ENCODE results near the gene LGR5. TPM values are rescaled to one million over a fixed set of nuclear protein-coding genes. Genes with fewer than 3 reads are reported as not detected.
A peak's percentile ranks its signal among the peaks of the same experiment; 100 is the strongest.

The LGR5 gene
- total and polyA plus RNA-seq, 2 donors (not counting 1 experiment from before 2014, with no cell fraction given) = not detected

DNA sequence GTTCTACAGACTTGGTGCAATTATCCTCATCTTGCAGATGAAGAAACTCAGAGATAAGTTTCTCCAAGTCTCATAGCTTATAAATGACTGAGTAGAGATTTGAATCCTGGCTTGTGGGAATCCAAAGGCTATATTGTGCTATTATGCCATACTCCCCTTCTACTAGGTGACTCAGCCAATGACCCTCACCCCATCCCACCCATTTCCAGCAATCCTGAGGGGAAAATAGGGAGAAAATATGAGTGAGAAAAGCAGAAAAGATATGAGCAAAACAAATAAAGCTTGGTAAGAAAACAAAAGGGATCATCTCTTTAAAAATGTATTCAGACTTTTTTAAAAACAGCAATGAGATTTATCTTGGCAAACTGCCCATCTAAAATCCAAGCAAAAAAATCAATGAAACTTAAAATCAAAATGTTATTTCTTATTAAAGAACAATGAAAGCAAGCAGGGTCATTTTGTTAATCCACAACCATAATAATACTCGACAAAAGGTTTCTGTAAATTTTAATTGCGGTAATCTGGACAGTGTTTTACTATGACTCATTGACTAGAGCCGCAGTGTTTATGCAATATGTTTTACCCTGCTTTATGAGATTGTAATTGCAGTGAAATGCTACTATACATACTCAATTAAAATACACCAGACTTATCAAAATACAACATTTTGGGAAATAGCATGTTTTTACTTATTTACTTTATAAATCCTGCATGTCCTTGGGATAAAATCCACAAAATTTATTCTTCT, 13.1 kb upstream of the LGR5 start:
- Histone ChIP-seq H3K27ac (ENCODE audit: insufficient read depth, low read length) (no peak overlapping the region), H3K9ac (ENCODE audit: insufficient read depth, low read length) (no peak overlapping the region), H3K4me3 (replicated peaks in 1 of 4; ENCODE audit: control extremely low read depth in 1 of 4, insufficient read depth in 1 of 4, low read depth in 3 of 4, low read length in 4 of 4) (no peak overlapping the region), H4K20me1 (ENCODE audit: control insufficient read depth, extremely low read depth, insufficient read depth, low read length) (no peaks in the 10 kb centered on the region), H3K4me2 (ENCODE audit: extremely low read depth, insufficient read depth, low read length) (no peak overlapping the region), H3K79me2 (ENCODE audit: control insufficient read depth, insufficient read depth, low read length) (no peaks in the 10 kb centered on the region), H3K36me3 (ENCODE audit: control insufficient read depth, insufficient read depth, low read length) (no peaks in the 10 kb centered on the region), H3K4me1 (ENCODE audit: control insufficient read depth, extremely low read depth, insufficient read depth, low read length) (no peaks in the 10 kb centered on the region), H3K9me3 (ENCODE audit: control insufficient read depth, insufficient read depth, low read depth, low read length) (no peaks in the 10 kb centered on the region), H3K27me3 (ENCODE audit: control insufficient read depth, insufficient read depth, low read length) (no peaks in the 10 kb centered on the region), H2AFZ (ENCODE audit: low read length) (no peak overlapping the region)
- TF ChIP-seq EZH2 (IDR thresholded peaks at IDR 0.05; ENCODE audit: low read length, missing control alignments) = no peak
- TF ChIP-seq, protein P1, sequence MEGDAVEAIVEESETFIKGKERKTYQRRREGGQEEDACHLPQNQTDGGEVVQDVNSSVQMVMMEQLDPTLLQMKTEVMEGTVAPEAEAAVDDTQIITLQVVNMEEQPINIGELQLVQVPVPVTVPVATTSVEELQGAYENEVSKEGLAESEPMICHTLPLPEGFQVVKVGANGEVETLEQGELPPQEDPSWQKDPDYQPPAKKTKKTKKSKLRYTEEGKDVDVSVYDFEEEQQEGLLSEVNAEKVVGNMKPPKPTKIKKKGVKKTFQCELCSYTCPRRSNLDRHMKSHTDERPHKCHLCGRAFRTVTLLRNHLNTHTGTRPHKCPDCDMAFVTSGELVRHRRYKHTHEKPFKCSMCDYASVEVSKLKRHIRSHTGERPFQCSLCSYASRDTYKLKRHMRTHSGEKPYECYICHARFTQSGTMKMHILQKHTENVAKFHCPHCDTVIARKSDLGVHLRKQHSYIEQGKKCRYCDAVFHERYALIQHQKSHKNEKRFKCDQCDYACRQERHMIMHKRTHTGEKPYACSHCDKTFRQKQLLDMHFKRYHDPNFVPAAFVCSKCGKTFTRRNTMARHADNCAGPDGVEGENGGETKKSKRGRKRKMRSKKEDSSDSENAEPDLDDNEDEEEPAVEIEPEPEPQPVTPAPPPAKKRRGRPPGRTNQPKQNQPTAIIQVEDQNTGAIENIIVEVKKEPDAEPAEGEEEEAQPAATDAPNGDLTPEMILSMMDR (conservative IDR thresholded peaks at IDR 0.05 in 1 of 2, IDR thresholded peaks at IDR 0.05 in 1 of 2; ENCODE audit: low read depth in 1 of 2, low read length in 2 of 2) = no peak
- DNase-seq (ENCODE audit: low read depth in 2 of 2) = peak; percentile 23 to 29

DNA sequence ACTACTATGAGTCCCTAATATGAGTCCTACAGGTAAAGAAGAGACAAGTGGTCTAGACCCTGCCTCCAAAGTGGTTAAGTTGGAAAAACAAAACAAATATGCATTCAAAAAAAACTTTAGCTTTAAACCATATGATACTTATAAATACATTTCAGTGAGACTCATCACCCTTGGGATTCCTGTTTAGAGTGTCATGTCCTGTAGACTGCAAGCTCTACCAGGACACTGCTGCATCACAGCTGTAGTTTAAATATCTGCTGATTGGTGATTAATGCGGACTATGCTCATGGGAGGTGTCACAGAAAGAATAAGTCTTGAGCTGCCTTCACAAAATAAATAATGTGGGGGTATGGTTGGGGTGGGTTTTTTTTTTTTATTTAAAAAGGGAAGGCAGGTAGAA, 8.8 kb upstream of the LGR5 start:
- H4K20me1 ChIP-seq (ENCODE audit: control insufficient read depth, extremely low read depth, insufficient read depth, low read length) = no peaks in the 10 kb centered on the region
- no peaks in the 10 kb centered on the region for H3K9me3 ChIP-seq (ENCODE audit: control insufficient read depth, insufficient read depth, low read depth, low read length)
- no peak for TF ChIP-seq EZH2 (IDR thresholded peaks at IDR 0.05; ENCODE audit: low read length, missing control alignments)
- TF ChIP-seq, protein P1 (conservative IDR thresholded peaks at IDR 0.05 in 1 of 2, IDR thresholded peaks at IDR 0.05 in 1 of 2; ENCODE audit: low read depth in 1 of 2, low read length in 2 of 2) = no peak
- H3K79me2 ChIP-seq (ENCODE audit: control insufficient read depth, insufficient read depth, low read length) = no peaks in the 10 kb centered on the region
- no peak overlapping the region for H2AFZ ChIP-seq (ENCODE audit: low read length)
- no peak overlapping the region for H3K4me3 ChIP-seq (replicated peaks in 1 of 4; ENCODE audit: control extremely low read depth in 1 of 4, insufficient read depth in 1 of 4, low read depth in 3 of 4, low read length in 4 of 4)
- H3K36me3 ChIP-seq (ENCODE audit: control insufficient read depth, insufficient read depth, low read length) = no peaks in the 10 kb centered on the region
- H3K27ac ChIP-seq (ENCODE audit: insufficient read depth, low read length) = no peak overlapping the region
- no peak overlapping the region for H3K4me2 ChIP-seq (ENCODE audit: extremely low read depth, insufficient read depth, low read length)
- H3K9ac ChIP-seq (ENCODE audit: insufficient read depth, low read length) = no peak overlapping the region
- H3K27me3 ChIP-seq (ENCODE audit: control insufficient read depth, insufficient read depth, low read length) = no peaks in the 10 kb centered on the region
- DNase-seq (ENCODE audit: low read depth in 2 of 2) = peak in 1 of 2 donors; percentile 4
- H3K4me1 ChIP-seq (ENCODE audit: control insufficient read depth, extremely low read depth, insufficient read depth, low read length) = no peaks in the 10 kb centered on the region

DNA sequence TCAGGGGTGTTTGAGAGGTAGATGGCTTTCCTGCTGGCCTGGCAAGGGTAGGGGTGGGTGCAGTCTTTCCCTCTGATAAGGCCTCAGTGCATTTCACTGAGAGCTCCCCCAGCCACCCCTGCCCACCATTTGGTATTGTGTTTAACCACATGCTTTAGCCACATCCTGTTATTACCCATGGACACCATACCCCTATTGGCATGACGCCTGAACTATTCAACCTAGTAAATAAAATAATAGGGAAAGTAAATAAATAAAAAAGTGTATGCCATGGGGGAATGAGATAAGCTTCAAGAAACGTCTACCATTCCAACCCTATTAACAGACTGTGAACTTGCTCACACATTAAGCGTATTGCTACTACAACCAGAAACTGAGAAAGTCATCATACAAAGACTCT, 7.6 kb upstream of the LGR5 start:
- TF ChIP-seq, protein P1 (conservative IDR thresholded peaks at IDR 0.05 in 1 of 2, IDR thresholded peaks at IDR 0.05 in 1 of 2; ENCODE audit: low read depth in 1 of 2, low read length in 2 of 2) = no peak
- TF ChIP-seq EZH2 (IDR thresholded peaks at IDR 0.05; ENCODE audit: low read length, missing control alignments) = no peak
- H3K4me1 ChIP-seq (ENCODE audit: control insufficient read depth, extremely low read depth, insufficient read depth, low read length) = no peaks in the 10 kb centered on the region
- no peak overlapping the region for H3K9ac ChIP-seq (ENCODE audit: insufficient read depth, low read length)
- no peaks in the 10 kb centered on the region for H3K79me2 ChIP-seq (ENCODE audit: control insufficient read depth, insufficient read depth, low read length)
- H3K4me2 ChIP-seq (ENCODE audit: extremely low read depth, insufficient read depth, low read length) = no peak overlapping the region
- H4K20me1 ChIP-seq (ENCODE audit: control insufficient read depth, extremely low read depth, insufficient read depth, low read length) = no peaks in the 10 kb centered on the region
- H3K36me3 ChIP-seq (ENCODE audit: control insufficient read depth, insufficient read depth, low read length) = no peaks in the 10 kb centered on the region
- no peak for DNase-seq (ENCODE audit: low read depth in 2 of 2)
- H3K4me3 ChIP-seq (replicated peaks in 1 of 4; ENCODE audit: control extremely low read depth in 1 of 4, insufficient read depth in 1 of 4, low read depth in 3 of 4, low read length in 4 of 4) = no peak overlapping the region
- H3K9me3 ChIP-seq (ENCODE audit: control insufficient read depth, insufficient read depth, low read depth, low read length) = no peaks in the 10 kb centered on the region
- peaks cover 3% of the 10 kb centered on the region for H3K27me3 ChIP-seq (ENCODE audit: control insufficient read depth, insufficient read depth, low read length)
- no peak overlapping the region for H3K27ac ChIP-seq (ENCODE audit: insufficient read depth, low read length)
- no peak overlapping the region for H2AFZ ChIP-seq (ENCODE audit: low read length)
